Measurements from ENCODE around the gene NRXN3. TPM values are rescaled to one million over a fixed set of nuclear protein-coding genes. Genes with fewer than 3 reads are reported as not detected.

NRXN3 gene
- total and polyA plus RNA-seq, 8 donors, result 0.29 to 41.1 (median 9.1) TPM

DNA sequence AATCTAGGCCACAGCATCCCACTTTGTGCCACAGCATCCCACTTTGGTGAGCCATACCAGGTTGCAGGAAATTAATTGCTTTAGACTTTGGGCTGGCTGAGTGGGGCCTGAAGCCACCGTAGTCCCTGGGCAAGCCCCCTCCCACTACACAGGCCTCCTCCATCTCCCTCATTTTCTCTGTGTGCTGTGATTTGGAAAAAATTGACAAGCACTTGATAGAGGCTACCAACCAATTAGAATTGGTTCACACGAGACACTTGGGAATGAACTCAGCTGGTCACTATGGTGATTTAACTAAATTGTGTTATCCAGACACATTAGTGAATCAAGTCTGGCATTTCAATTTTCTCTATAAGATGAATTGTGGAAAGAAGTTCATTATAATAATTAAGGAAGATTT is 1560.0 kb downstream of the NRXN3 start:
- Histone ChIP-seq H3K27ac (no peak overlapping the region), H3K9me3 (peaks cover 0 to 4% (median 0%) of the 10 kb centered on the region in 4 donors), H3K36me3 (no peaks in the 10 kb centered on the region), H3K4me1 (peaks cover 0 to 3% (median 0%) of the 10 kb centered on the region in 4 donors), H3K4me3 (no peak overlapping the region), H3K27me3 (no peaks in the 10 kb centered on the region)
- no peak for DNase-seq
- intact Hi-C loops (cut with DNase I; ENCODE audit: low total_unique reads), result no loop called here
- 85 to 93% (median 91%) methylated on average over 2 of the region's 2 CpGs for WGBS, 5 donors
- TF ChIP-seq EP300 (IDR thresholded peaks at IDR 0.05), result no peak
- TF ChIP-seq POLR2A (IDR thresholded peaks at IDR 0.05), result no peak
- no peak for TF ChIP-seq CTCF (IDR thresholded peaks at IDR 0.05)
- TF ChIP-seq POLR2AphosphoS5 (IDR thresholded peaks at IDR 0.05), result no peak

GRCh38 chr14:79730953-79731352 is 1560.8 kb downstream of the NRXN3 start:
- no peak for DNase-seq
- TF ChIP-seq POLR2AphosphoS5 (IDR thresholded peaks at IDR 0.05), result no peak
- no peak for TF ChIP-seq EP300 (IDR thresholded peaks at IDR 0.05)
- TF ChIP-seq CTCF (IDR thresholded peaks at IDR 0.05), result no peak
- TF ChIP-seq POLR2A (IDR thresholded peaks at IDR 0.05), result no peak
- Histone ChIP-seq H3K4me3 (no peak overlapping the region), H3K9me3 (peaks cover 0 to 12% (median 3%) of the 10 kb centered on the region in 4 donors), H3K27ac (no peak overlapping the region), H3K36me3 (no peaks in the 10 kb centered on the region), H3K27me3 (no peaks in the 10 kb centered on the region), H3K4me1 (no peaks in the 10 kb centered on the region)
- intact Hi-C loops (cut with DNase I; ENCODE audit: low total_unique reads), result no loop called here
- WGBS, 5 donors, result 56 to 70% (median 62%) methylated on average over 5 of the region's 5 CpGs

GRCh38 chr14:79732911-79733655 is 1562.9 kb downstream of the NRXN3 start:
- Histone ChIP-seq H3K27me3 (no peaks in the 10 kb centered on the region), H3K9me3 (peaks cover 0 to 32% (median 19%) of the 10 kb centered on the region in 4 donors), H3K36me3 (no peaks in the 10 kb centered on the region), H3K27ac (no peak overlapping the region), H3K4me1 (no peaks in the 10 kb centered on the region), H3K4me3 (no peak overlapping the region)
- intact Hi-C loops (cut with DNase I; ENCODE audit: low total_unique reads), result no loop called here
- TF ChIP-seq EP300 (IDR thresholded peaks at IDR 0.05), result no peak
- TF ChIP-seq POLR2A (IDR thresholded peaks at IDR 0.05), result no peak
- TF ChIP-seq CTCF (IDR thresholded peaks at IDR 0.05), result no peak
- TF ChIP-seq POLR2AphosphoS5 (IDR thresholded peaks at IDR 0.05), result no peak
- 71 to 80% (median 78%) methylated on average over 8 of the region's 8 CpGs for whole genome bisulfite sequencing, 5 donors
- no peak for DNase-seq

DNA sequence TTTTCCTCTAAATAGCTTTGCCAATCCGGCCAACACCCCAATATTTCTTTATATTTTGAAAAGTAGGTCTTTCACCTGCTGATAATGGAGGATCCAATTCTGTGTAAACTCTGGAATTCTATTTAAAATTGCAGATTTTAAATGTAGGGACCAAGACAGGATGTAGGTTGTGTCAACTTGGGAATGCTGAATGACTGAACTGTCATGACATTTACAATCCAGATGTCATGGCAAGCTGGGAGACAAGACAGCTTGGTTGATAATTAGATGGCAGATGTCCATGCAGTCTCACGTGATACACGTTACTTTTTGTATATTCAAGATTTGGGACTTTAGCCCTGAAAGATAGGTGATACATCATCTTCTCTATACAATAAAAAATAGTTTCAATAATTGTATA is 1564.0 kb downstream of the NRXN3 start:
- H3K27ac ChIP-seq, result no peak overlapping the region
- H3K4me3 ChIP-seq, result no peak overlapping the region
- WGBS, 5 donors, result 74 to 89% (median 86%) methylated on average over 3 of the region's 3 CpGs
- H3K27me3 ChIP-seq, result no peaks in the 10 kb centered on the region
- H3K36me3 ChIP-seq, result no peaks in the 10 kb centered on the region
- peaks cover 0 to 39% (median 22%) of the 10 kb centered on the region in 4 donors for H3K9me3 ChIP-seq
- H3K4me1 ChIP-seq, result no peaks in the 10 kb centered on the region
- DNase-seq, result no peak
- no peak for TF ChIP-seq POLR2A (IDR thresholded peaks at IDR 0.05)
- no peak for TF ChIP-seq EP300 (IDR thresholded peaks at IDR 0.05)
- no peak for TF ChIP-seq CTCF (IDR thresholded peaks at IDR 0.05)
- no peak for TF ChIP-seq POLR2AphosphoS5 (IDR thresholded peaks at IDR 0.05)
- intact Hi-C loops (cut with DNase I; ENCODE audit: low total_unique reads), result no loop called here

All from stomach (tissue), 9 donors.